ENCODE measurements around the gene SEC24A. TPM values are rescaled to one million over a fixed set of nuclear protein-coding genes. Genes with fewer than 3 reads are reported as not detected.

SEC24A gene
- total RNA-seq, 4 donors from 2014 or later = 11.1 to 19.0 (median 13.5) TPM

GRCh38 chr5:134732819-134733218, 84.2 kb downstream of the SEC24A start:
- intact Hi-C loops (cut with DNase I; ENCODE audit: low total_unique reads) = no loop called here
- WGBS, 2 donors = 63 to 72% methylated on average over 3 of the region's 3 CpGs
- TF ChIP-seq CTCF (IDR thresholded peaks at IDR 0.05) (no peak), POLR2A (IDR thresholded peaks at IDR 0.05) (no peak)
- H3K4me3 ChIP-seq (ENCODE audit: low read depth, poor library complexity, severe bottlenecking) = no peak overlapping the region
- no peak for DNase-seq (ENCODE audit: low spot score in 2 of 2)

- WGBS, 2 donors = 81 to 83% methylated on average over 4 of the region's 4 CpGs
- intact Hi-C loops (cut with DNase I; ENCODE audit: low total_unique reads) = no loop called here
- DNase-seq (ENCODE audit: low spot score in 2 of 2) = no peak
- no peak overlapping the region for H3K4me3 ChIP-seq (ENCODE audit: low read depth, poor library complexity, severe bottlenecking)
- TF ChIP-seq POLR2A (IDR thresholded peaks at IDR 0.05) = no peak
- TF ChIP-seq CTCF (IDR thresholded peaks at IDR 0.05) = no peak
Measured at GRCh38 chr5:134735243-134735642, 86.7 kb downstream of the SEC24A start.

GRCh38 chr5:134736173-134736812, 87.7 kb downstream of the SEC24A start:
- no peak overlapping the region for H3K4me3 ChIP-seq (ENCODE audit: low read depth, poor library complexity, severe bottlenecking)
- no peak for TF ChIP-seq CTCF (IDR thresholded peaks at IDR 0.05)
- TF ChIP-seq POLR2A (IDR thresholded peaks at IDR 0.05) = no peak
- no peak for DNase-seq (ENCODE audit: low spot score in 2 of 2)
- 59 to 64% methylated on average over 2 of the region's 2 CpGs for WGBS, 2 donors
- intact Hi-C loops (cut with DNase I; ENCODE audit: low total_unique reads) = no loop called here

- WGBS, 2 donors = 1 to 2% methylated on average over 42 to 44 of the region's 66 CpGs
- intact Hi-C loops (cut with DNase I; ENCODE audit: low total_unique reads) = no loop called here
Measured at GRCh38 chr5:134738133-134738962, 89.8 kb downstream of the SEC24A start, which contains the start of gene CAMLG. TSS of gene CAMLG (plus strand) at chr5:134738548. CDS start at chr5:134738621, 73 bp downstream.

GRCh38 chr5:134738963-134739661, 90.5 kb downstream of the SEC24A start:
- TF ChIP-seq POLR2A (IDR thresholded peaks at IDR 0.05) (no peak), CTCF (IDR thresholded peaks at IDR 0.05) (no peak)
- WGBS, 2 donors = 1 to 3% methylated on average over 21 of the region's 21 CpGs
- no peak for DNase-seq (ENCODE audit: low spot score in 2 of 2)
- intact Hi-C loops (cut with DNase I; ENCODE audit: low total_unique reads) = no loop called here
- H3K4me3 ChIP-seq (ENCODE audit: low read depth, poor library complexity, severe bottlenecking) = peak overlapping the region; percentile 67

More at GRCh38 chr5:134738133-134738962, 89.8 kb downstream of the SEC24A start, which contains the start of gene CAMLG:
- TF ChIP-seq CTCF (IDR thresholded peaks at IDR 0.05) (no peak), POLR2A (IDR thresholded peaks at IDR 0.05) (peak in 1 of 2 donors; percentile 12)
- peak; percentile 96 to 99 for DNase-seq (ENCODE audit: low spot score in 2 of 2)
- H3K4me3 ChIP-seq (ENCODE audit: low read depth, poor library complexity, severe bottlenecking) = peak within 1 kb of the TSS; percentile 67

Measured in lower leg skin (tissue), 4 donors.